NCI-H1105 treated with DMSO at 0.1 percent for 48 hours (cell line): ENCODE data around the gene NOP16.

Experiments
- DNase-seq: peaks from one replicate; lab custom pipeline; 2025; lab: John Stamatoyannopoulos, UW

Gene NOP16, protein sequence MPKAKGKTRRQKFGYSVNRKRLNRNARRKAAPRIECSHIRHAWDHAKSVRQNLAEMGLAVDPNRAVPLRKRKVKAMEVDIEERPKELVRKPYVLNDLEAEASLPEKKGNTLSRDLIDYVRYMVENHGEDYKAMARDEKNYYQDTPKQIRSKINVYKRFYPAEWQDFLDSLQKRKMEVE

GRCh38 chr5:176388444-176389134, at the start of gene NOP16, which contains the start of gene HIGD2A:
Gene NOP16 (minus strand): TSS chr5:176388598. CDS start chr5:176388539, 59 bp downstream.
Gene HIGD2A (plus strand): TSS chr5:176388751. CDS start chr5:176388820, 69 bp downstream.
- DNase-seq: peak; percentile 92

DNA sequence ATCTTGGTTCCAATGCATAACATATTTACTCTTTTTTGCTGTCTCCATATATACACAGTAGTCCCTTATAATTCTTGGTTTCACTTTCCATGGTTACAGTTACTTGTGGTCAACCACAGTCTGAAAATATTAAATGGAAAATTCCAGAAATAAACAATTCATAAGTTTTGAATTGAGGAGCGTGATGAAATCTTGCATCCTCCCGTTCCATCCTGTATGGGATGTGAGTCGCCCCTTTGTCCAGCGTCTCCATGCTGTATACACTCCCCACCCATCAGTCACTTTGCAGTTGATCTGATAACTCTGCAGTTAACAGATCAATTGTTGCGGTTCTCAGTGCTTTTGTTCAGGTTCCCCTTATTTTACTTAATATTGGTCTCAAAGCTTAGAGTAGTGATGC, 48.3 kb upstream of the NOP16 start:
- no peak for DNase-seq

- no peak for DNase-seq
Measured at GRCh38 chr5:176432707-176433106, 44.3 kb upstream of the NOP16 start.

GRCh38 chr5:176429972-176430371, 41.6 kb upstream of the NOP16 start:
- no peak for DNase-seq

DNA sequence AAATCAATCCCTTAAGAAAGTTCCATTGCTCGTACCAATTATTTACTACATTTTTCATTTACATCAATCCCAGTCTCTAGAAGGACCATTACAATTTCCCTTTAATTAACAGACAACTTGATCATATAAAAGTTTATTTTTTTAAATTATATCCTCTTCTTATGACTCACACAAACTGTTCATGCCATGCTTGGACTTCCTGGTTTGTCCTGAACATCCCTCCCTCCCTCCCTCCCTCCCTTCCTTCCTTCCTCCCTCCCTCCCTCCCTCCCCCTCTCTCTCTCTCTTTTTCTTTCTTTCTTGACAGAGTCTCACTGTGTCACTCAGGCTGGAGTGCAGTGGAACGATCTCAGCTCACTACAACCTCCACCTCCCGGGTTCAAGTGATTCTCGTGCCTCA, 39.6 kb upstream of the NOP16 start:
- no peak for DNase-seq

GRCh38 chr5:176426876-176427275, 38.5 kb upstream of the NOP16 start:
- no peak for DNase-seq

GRCh38 chr5:176425791-176426190, 37.4 kb upstream of the NOP16 start:
- DNase-seq: no peak

- DNase-seq: no peak
Measured at GRCh38 chr5:176425138-176425537, 36.7 kb upstream of the NOP16 start.

DNA sequence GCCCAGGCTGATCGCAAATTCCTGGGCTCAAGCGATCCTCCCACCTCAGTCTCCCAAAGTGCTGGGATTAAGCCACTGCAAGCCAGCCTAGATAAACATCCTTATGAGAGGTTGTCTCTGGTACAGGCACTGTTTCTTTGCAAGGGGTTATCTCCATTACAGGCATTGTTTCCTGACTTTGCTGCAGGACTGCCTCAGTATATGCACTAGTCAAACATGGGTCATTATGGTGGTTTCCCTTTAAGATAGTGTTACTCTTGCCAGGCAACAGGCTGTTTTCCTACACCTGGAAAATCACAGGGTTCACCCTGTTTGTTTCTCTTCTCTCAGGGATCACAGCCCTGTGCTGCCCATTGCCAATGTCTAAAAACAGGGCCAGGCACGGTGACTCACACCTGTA, 35.8 kb upstream of the NOP16 start:
- DNase-seq: no peak

- DNase-seq: no peak
Measured at GRCh38 chr5:176420972-176421544, 32.7 kb upstream of the NOP16 start.

DNA sequence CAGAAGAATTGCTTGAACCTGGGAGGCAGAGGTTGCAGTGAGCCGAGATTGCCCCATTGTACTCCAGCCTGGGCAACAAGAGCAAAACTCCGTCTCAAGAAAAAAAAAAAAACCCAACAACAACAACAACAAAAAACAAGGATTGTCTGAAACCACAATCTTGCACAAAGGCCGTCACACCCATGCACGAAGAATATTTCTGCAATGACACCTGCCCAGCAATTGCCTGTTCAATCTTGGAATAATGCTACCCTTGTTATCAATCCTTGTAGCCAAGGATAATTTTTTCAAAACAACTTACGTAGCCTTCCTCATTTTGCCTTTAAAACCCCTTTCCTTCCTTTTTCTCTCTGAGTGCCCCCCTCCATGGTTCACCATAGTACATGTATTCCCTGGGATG, 31.7 kb upstream of the NOP16 start:
- DNase-seq: no peak

- DNase-seq: no peak
Measured at GRCh38 chr5:176418251-176418650, 29.9 kb upstream of the NOP16 start.

DNA sequence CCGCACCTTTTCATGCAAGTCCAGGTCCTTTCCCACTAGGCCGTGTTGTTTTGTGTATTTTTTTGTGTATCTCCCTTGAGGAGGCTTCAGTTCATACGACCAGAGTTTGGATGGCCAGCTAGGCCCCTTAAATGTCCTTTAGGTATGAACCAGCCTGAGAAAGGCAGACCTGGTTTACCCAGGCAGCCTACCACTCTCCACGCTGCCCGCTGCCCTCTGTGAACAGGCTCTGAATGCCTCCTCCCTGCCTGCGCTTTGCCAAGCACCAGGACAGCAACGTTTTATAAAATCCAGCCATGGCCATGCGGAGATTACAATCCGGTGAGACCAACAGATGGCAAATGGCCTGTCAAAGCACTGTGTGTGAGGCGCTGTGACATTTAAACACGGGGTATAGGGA, 28.6 kb upstream of the NOP16 start:
- no peak for DNase-seq

DNA sequence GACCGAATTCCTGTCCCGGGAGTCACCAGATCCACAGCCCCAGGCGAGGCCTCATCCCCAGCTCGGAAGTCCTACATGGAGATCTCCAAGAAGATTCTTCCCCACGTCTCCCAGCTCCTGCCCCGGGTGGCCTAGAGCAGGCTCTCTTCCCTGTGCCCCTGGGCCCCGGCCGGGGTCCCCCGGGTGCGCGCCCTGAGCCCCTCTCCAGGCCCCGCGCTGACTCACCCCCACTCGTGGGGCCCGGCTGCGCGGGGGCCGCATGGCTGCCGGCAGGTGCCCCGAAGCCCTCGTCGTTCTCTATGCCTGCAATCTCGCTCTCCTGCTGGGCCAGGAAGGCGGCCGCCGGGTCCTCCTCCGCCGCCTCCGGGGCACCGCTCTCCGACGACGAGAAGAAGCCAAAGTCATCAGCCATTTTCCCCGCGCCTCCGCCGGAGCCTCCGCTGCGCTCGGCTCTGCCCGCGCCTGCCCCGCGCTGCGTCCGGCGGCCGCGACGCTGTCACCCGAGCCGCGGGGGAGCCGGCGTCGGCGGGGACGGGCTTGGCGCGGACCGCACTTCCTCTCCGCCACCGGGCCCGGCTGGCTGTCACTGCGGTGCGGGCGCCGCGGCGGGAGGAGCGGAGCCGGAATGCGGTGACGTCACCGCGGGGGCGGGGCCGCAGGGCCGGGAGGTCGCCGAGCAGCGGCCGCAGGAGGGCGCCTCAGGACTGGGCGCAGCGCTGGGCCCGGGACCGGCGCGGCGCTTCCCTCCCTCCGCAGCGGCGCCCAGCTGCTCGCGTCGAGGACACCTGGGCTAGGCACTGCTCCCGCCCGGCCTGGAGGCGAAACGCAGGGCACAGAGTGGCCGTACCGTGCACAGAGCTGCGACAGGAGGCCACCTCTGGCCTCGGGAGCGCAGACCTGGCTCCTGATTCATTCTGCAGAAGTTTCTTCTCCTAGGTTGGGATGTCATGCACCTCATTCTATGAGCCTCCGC, 27.8 kb upstream of the NOP16 start, which contains the start of gene CLTB:
Gene CLTB, minus strand, starts transcription at position 588 of the 973 bp plus-strand sequence. Its CDS starts 176 bp downstream, at position 412.
- peak; percentile 67 for DNase-seq

DNA sequence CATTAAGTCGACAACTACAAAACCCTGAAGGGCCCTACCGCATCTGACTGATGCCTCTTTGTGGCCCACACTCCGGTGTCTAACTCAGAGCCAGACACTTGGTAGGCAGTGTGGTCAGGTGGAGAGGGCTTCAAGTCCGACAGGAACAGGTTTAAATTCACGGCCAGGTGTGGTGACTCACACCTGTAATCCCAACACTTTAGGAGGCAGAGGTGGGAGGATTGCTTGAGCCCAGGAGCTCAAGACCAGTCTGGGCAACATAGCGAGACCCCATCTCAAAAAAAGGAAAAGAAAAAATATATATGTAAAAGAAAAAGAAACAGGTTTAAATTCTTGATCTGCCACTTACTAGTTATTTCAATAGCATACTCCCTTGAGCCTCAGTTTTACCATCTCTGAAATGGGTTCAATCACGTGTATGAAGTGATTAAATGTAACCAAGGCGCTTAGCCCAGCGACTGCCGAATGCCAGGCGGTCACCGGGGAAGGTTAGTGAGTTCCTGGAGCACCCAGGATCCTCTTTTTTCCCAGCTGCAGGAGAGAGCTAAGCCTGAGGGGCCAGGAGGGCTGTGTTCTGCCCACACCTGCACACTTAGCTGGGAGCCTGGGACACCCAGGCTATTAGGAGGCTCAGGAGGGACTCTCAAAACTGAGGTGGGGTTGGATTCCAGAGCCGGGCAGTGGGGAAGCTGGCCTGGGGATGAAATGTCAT, 27.0 kb upstream of the NOP16 start:
- no peak for DNase-seq

DNA sequence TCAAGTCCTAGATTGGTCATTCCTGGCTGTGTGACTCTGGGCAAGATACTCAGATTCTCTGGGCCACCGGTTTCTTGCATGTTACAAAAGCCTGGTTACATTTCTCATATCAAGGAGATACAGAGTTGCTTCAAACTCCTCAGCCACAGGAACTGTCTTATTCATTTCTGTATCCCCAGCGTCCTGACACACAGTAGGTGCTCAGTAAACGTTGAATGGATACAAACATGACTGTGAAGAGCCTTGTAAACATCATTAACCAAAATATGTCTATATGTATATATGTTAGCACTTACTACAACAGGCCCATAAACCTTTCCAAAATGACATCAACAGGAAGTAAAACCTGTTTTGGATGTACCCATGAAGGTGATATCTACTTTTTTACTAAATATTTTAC, 26.3 kb upstream of the NOP16 start:
- no peak for DNase-seq

DNA sequence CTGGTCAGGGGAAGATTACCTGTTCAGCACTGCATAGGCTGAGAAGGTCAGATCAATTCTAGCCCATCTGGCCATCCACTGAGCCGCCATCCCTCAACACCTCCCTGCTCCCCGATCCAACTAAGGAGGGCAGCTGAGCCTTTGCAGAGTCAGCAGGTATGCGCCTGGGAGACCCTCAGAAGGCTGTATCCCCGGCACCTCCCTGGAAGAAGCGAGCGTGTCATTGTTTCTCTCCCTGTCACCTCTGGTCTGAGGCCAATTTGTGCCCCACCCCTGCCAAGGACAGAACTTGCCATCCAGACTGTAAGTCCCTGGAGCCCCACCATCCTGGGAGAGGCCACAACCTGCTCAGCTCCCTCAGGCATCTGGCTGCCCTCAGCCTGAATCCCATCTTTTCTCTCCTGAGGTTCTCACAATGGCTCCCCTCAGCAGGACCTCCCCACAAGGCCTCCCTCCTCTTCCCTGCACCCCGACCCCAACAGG, 25.4 kb upstream of the NOP16 start:
- DNase-seq: no peak

DNA sequence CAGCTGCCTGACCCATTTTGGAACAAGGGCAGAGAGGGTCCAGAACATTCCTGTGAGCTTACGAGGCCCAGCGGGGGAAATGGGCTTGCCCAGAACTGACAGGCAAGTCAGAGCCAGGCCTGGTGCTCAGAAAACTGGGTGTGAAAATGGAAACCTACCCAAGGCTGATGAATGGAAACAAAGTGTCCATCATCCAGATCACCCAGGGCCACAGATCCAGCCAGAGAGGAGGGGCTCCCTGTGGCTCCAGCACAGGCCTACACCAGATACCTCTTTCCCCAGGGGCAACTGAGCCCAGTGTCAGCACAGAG, 24.8 kb upstream of the NOP16 start:
- DNase-seq: no peak

DNA sequence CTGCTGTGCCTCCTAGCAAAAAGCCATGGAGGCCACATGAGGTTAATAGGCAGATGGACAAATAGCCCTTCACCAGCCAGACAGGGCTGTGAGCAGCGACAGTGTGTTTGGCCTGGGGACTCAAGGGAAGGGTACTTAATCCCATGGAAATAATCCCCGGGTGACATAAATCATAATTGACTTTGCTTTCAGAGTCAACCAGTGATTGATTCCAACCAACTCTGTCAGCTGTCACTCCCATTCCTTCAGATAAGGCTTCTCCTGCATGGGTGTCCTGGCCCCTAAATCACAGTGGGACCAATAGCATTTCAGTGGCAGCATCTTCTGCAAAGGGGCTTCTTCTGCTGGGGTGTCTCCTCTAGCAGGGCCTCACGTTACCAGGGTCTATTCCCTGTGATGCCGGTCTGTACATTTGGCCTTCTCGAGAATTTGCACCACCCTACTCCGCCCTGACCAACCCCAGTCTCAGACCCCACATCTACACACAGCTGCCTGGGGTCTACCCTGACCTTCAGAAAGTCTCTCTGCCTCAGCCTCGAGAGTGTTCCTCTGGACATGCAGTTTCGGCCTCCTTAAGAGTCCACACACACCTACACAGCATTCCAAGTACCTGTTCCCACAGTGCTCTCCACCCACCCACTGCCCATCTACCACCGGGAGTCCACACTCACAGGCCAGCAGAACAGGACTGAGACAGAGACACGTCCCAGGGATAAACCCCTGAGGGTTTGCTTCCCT, 24.3 kb upstream of the NOP16 start:
- DNase-seq: no peak

DNA sequence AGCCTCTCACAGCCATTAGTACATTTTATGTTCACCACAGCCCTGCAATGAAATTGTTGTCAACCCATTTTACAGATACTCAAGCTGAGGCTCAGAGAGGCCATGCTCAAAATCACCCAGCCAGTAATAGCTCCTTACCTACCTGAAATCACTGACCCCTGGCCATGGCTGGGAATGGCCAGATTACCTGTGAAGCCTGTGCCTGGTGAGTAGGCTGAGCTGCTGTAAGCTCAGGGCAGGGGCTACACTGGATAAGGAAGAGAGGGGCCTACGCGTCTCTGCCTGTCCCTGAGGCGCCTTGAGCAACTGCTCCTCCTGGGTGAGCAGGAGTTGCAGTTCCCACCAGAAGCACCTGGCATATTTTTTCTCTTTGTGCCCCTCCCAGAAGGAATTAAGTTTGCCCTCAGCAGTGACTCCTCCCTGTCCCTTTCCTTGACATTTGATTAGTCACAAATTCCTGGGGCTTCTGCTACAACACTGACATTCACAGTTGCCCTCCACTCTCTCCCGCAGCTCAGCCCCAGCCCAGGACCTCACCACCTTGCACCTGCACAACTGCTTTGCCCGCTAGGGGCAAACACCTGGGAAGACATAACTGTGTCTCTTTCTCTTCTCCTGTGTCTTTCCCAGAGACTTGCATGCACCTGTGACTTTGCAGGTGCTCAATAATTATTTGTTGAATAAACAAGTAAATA, 22.2 kb upstream of the NOP16 start:
- no peak for DNase-seq
